GM21786 (cell line): ENCODE data around the gene TNIK.
"Not testable (repeated sequence)": the region's sequence is repeated elsewhere in the genome, so short reads cannot be mapped to it uniquely, and the experiment has no call there.

Experiments
- ATAC-seq: cut with Tn5 transposase; IDR thresholded peaks from one replicate; pipeline ENCODE4 v1.9.1; 2021; ENCODE audit not compliant: unreplicated experiment

The TNIK gene

GRCh38 chr3:171389491-171389890 is 70.7 kb downstream of the TNIK start:
- ATAC-seq, result no peak

GRCh38 chr3:171388527-171388926 is 71.7 kb downstream of the TNIK start:
- no peak for ATAC-seq

GRCh38 chr3:171387062-171387461 is 73.1 kb downstream of the TNIK start:
- ATAC-seq, result no peak

- ATAC-seq, result no peak
Observed at GRCh38 chr3:171385086-171385485, 75.1 kb downstream of the TNIK start.

DNA sequence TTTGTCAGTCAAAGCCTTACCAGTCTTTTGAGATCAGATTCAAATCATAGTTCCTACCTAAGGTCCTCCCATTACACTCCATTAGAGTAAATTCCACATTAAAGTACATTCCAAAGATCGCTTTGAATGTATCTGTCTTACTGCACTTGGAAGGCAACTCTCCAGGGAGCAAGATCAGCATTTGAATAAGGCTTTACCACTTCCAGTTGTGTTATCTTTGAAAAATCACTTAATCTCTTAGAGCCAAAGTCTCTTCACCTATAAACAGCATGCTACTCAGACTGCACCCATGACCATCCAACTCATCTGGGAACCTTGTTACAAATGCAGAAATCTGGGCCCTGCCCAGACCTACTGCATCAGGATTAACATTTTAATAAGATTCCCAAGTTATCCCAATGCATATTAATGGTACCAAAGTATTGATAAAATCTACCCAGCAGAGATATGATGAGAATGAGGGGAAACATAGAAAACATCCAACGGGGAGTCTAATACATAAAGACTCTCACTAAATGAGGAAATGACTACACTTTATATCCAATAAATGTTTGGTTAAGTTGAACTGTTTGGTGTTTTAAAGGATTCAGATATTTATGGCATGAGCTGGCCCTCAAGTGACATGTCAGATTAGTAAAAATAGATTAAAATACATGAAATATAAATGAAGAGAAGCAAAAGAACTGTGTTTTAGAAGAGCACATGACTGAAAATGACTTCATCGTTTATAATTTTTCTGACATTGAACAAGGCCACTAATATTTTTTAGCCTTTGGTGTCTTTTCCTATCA is 75.9 kb downstream of the TNIK start:
- no peak for ATAC-seq

GRCh38 chr3:171383206-171384018 is 76.8 kb downstream of the TNIK start:
- ATAC-seq, result no peak

DNA sequence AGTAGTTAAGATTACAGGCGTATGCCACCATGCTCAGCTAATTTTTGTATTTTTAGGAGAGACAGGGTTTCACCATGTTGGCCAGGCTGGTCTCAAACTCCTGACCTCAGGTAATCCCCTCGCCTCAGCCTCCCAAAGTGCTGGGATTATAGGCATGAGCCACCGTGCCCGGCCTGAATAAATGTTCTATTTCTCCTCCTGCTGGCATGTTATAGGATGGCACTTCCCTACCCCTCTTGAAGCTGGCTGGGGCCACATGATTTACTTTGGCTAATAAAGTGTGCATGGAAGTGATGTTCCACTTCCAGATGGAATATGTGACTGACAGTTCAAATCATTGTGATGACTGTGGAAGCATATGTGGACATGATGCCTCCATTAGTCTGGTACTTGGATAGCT is 77.9 kb downstream of the TNIK start:
- not testable (repeated sequence) for ATAC-seq

DNA sequence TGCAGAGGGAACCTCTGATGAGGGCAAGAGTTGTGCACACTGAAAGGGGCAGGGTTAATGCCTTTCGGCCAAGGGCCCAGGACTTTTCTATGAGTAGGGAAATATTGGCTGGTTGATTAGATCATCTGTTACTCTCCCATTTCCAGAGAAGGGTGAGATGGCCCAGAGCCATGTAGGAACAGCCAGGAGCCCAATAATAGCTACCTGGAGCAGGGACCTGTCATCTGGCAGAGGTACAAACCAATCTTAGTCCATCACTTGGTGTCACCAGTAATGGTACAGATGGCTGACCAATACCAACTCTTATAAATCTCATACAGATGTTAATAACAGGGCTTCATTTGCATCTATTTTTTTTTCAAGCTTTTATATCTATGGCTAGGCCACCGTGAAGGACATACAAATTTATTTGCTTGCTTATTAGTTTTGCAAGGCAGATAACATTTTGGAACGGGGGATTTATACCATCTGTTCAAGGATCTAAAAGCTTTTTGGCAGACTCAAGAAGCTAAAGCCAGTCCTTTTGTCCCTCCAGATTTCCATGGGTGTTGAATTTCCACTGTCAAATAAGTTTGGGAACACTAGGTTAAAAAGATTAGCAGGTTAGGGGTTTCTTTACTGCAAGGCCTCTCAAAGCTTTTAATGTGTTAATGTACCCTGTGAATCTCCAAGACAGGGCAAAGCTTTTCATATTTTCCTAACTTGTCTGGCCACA is 79.3 kb downstream of the TNIK start:
- no peak for ATAC-seq

- no peak for ATAC-seq
Observed at GRCh38 chr3:171379961-171380483, 80.2 kb downstream of the TNIK start.

DNA sequence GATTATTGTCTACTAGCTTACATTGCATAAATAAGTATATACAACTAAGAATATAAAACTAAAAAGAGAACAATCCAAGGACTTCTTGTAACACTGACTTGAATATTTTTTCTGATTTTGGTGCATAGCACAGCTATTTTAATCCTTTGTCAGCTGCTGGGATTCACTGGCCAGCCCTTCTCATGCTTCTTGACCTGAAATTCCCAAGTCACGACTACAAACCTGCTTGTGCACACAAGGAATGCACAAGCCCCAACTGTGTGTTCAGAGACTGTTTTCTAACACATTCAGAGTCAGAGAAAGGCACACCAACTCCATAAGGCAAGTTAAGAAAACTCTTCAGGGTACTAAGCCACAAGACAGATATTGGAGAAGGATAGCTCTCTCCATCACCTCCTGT is 80.9 kb downstream of the TNIK start:
- no peak for ATAC-seq

- ATAC-seq, result no peak
Observed at GRCh38 chr3:171378586-171378985, 81.6 kb downstream of the TNIK start.

DNA sequence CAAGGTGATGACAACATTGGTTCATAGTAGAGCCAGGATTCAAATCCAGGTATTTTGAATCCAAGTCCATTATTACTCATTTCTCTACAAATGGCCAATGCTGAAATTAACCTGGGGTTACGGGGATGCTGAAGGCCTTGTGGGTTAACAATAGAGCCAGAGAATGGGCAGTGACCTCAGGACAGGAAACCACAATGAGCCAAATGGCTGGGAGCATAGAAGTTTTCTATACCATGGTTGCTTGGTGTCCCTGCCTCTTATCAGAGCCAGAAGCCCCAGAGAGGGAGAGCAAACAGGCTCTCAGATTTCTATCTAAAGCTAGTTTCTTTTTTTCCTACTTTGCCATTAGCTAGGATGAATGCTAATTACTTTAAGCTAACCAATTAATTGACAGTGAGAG is 82.3 kb downstream of the TNIK start:
- no peak for ATAC-seq

DNA sequence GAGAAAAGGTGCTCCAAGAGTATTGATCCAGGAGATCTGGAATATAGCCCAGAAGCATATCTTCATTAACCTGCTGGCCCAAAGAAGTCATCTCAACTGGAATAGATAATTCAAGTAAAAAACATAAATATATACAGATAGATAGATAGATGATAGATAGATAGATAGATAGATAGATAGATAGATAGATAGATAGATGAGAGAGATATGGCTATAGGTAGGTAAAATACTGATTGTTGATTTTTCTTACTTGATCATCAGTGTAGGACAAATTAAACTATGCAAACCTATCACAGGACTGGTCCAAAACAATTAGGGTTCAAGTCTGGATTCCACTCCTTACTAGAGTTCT is 83.6 kb downstream of the TNIK start:
- no peak for ATAC-seq

- ATAC-seq, result no peak
Observed at GRCh38 chr3:171375666-171376595, 84.3 kb downstream of the TNIK start.

DNA sequence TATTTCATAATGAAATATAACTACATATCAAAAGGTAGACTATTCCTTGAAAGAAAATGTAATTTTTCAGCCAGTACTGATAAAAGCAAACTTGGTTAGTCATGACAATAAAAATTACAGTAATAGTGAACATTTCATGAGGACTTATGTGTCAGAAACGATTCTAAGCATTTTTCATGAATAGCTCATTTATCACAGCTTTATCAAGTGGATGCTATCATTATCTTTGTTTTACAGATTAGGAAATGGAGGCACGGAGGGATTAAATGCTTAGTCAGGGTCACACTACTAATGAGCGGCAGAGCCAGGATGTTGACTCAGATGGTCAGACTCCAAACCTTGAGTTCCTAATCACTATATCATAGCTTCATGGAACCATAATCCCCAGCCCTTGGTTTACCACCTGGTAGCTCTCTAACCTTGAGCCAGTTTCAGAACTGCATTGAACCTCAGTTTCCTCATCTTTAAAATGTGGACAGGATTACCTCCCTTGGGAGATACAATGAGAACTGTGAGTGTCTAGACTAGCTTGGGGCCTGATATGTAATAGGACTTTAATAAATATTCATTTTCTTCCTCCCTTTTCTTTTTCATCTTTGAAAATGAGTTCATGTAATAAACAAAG is 85.4 kb downstream of the TNIK start:
- no peak for ATAC-seq

- no peak for ATAC-seq
Observed at GRCh38 chr3:171374260-171374659, 85.9 kb downstream of the TNIK start.

DNA sequence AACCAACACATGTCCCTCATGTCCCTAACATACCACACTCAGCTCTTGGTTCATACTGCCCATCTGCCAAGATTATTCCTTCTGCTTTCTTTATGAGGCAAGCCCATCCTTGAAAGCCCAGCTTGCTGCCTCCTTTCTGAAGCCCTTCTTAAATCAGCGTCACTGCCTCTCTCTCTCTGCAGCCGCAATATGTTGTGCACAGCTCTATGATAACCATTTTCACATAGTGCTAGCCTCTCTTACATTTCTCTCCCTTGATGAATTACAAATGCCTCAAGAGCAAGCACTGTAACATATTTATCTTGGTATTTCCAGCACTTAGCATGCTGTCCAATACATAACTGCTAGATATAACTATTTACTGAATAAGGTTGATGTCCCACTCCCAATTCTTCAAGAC is 86.5 kb downstream of the TNIK start:
- ATAC-seq, result no peak

GRCh38 chr3:171372694-171373093 is 87.5 kb downstream of the TNIK start:
- no peak for ATAC-seq

DNA sequence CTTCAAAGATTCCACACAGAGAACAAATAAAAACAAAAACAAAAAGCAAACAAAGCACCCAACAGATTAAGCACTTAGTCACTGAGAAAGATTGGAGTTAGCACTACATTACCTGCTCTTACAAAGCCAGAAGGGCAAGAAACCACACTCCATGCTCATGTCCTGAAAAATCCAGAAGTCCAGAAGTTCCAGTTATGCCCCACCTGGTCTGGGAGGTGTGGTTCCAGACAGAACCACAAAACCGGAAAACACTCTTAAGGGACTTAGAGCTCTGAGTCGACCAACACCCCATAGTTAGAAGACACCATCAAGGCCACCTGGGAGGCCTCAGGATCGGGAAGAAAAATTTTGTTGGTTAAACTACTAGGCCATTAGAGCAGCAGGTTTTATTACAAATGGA is 88.9 kb downstream of the TNIK start:
- no peak for ATAC-seq

- no peak for ATAC-seq
Observed at GRCh38 chr3:171369156-171369555, 91.0 kb downstream of the TNIK start.
